NCI-H2029 (cell line): ENCODE measurements around the gene OPCML.

ENCODE experiments used
- DNase-seq: peaks from one replicate; lab custom pipeline; 2025; lab: John Stamatoyannopoulos, UW

The OPCML gene

GRCh38 chr11:133291780-133292179, 240.5 kb downstream of the OPCML start:
- no peak for DNase-seq

- no peak for DNase-seq
Observed at GRCh38 chr11:133285359-133285758, 246.9 kb downstream of the OPCML start.

GRCh38 chr11:133284156-133284555, 248.1 kb downstream of the OPCML start:
- DNase-seq = no peak

- no peak for DNase-seq
Observed at GRCh38 chr11:133277886-133278285, 254.4 kb downstream of the OPCML start.

DNA sequence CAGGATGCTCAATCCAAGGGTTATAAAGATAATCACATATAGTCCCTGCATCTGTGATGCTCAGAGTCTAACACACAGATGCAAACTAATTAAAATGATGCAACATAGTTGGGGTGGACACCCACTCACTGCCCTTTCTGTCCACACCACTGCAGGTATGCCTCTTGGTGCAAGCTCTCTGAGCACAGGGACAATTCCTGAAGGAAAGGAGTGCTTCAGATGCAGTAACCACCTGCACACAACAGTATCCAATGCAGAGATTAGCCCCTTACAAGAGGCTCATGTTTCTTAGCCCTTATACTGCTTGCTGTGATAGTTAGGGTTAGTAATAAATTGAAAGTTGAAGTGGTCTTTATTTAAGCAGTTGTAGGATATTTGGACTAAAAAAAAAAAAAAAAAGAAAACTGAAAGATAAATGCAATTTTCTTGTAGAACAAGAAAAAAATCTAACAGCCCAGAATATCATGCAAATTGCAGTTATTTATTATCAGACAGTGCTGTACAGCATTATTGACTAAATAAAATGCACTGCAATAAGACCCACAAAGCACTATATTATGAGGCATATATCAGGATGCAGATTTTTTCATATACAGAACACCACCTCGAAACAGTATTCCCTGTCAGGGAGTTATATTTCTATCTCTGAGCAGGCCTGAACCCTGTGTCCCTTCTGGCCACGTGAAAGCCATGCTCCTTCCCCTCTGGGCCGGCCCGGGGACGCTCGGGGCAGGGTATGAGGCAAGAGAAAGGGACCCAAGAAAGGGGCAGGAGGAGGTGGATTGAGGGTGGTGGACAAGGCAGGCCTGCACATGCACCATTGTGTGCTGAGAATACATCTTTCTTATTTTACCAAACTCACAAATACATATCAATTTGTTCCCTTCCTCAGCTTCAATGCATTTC, 260.2 kb downstream of the OPCML start:
- DNase-seq = no peak

DNA sequence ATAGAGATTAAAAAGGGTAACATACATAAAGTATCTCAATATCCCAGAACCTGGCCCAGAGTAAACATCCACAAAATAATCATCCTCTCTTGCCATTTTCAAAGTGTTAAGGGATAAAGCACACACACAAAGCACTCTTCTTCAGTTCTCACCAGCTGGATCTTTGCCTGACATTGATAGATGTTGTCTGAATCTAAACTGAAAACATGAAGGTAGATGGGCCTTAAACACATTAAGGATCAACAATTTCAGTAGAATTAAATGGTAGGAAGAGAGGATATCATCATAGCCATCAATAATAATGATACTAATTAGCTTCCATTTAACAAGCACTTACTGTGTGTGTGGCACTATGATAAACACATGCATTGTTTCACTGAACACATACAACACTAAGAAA, 261.1 kb downstream of the OPCML start:
- no peak for DNase-seq

- no peak for DNase-seq
Observed at GRCh38 chr11:133269267-133269666, 263.0 kb downstream of the OPCML start.

- no peak for DNase-seq
Observed at GRCh38 chr11:133266986-133267385, 265.3 kb downstream of the OPCML start.

DNA sequence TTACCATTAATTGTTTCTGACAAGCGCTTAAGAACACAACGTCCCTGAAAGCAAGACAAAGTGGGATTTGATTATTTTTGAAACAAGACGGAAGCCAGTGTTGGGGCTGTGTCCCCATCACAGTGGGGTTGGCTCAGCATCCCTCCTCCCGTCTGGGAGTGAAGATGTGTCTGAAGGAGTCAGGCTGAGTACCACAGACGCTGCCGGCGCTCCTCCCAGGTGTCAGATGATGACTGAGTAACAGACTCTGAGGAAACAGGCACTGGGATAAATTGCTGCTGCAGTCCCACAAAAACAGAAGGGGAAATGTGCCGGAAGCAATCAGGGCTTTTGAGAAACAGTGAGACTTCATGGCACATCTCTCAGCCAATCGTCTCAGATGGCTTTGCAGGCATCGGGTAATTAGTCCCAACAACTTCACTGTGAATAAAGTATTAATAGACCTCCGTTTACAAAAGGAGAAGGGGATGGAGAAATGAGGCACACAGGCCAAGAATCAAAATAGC, 266.7 kb downstream of the OPCML start:
- DNase-seq = no peak

GRCh38 chr11:133263332-133263731, 269.0 kb downstream of the OPCML start:
- no peak for DNase-seq

- DNase-seq = no peak
Observed at GRCh38 chr11:133258751-133259150, 273.6 kb downstream of the OPCML start.

- no peak for DNase-seq
Observed at GRCh38 chr11:133254601-133255000, 277.7 kb downstream of the OPCML start.

DNA sequence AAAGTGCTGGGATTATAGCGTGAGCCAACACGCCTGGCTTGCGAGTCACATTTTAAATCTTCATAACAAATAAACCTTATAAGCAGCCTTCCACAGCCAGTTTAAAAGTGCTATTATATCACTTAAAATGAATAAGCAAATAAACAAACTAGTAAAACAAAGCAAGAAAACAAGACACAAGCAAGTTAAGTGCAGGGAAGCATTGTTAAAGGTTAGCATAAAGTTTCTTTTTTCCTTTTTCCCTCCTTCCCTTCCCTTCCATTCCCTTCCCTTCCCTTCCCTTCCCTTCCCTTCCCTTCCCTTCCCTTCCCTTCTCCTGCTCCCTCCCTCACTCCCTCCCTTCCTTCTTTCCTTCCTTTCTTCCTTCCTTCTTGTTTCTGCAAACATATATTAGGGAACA, 278.7 kb downstream of the OPCML start:
- DNase-seq = no peak

DNA sequence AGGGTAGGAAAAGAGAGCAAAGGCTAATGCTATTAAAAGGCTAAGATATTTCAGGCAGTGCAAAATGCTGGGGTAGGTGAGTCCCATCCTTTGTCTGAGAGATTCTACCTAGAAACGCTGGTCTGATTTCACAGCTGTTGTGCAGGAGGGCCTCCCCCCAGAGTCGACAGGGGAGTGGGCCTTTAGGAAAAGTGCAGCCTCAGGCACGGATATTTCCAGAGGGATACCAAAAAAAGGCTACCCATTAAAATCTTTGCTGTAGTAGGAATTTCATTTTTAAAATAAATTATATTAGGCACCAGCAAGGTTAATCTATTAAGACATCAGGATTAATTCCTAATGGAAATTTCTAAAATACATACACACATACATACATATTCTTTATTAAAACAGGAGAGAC, 280.5 kb downstream of the OPCML start:
- no peak for DNase-seq

DNA sequence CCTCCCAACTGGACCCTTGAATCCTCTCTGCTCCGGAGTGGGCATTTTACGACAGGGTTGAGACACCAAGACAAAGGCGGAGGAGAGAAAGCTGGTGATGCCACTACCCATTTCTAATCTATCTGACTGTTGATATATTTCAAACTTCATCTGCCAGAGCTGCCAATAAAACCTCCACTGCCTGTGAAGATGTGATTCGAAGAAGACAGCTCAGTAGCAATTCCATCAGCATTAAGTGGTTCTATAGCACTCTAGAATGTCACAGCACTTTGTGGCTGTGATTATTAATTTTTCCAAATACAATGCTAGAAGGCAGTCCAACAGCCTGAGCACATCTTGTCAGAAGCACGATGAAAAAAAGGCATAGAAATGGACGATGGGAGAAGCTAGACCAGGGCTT, 282.8 kb downstream of the OPCML start:
- DNase-seq = no peak

DNA sequence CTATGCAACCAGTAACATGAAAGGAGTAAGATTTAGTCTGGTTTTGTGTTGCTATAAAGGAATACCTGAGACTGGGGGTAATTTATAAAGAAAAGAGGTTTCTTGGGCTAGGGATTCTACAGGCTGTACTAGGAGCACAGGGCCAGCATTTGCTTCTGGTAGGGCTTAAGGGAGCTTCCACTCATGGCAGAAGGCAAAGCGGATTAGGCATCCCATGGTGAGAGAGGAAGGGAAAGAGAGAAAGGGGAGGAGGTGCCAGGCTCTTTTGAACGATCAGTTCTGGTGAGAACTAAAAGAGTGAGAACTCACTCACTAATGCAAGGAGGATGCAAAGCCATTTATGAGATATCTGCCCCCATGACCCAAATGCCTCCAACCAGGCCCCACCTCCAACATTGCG, 283.2 kb downstream of the OPCML start:
- DNase-seq = no peak

DNA sequence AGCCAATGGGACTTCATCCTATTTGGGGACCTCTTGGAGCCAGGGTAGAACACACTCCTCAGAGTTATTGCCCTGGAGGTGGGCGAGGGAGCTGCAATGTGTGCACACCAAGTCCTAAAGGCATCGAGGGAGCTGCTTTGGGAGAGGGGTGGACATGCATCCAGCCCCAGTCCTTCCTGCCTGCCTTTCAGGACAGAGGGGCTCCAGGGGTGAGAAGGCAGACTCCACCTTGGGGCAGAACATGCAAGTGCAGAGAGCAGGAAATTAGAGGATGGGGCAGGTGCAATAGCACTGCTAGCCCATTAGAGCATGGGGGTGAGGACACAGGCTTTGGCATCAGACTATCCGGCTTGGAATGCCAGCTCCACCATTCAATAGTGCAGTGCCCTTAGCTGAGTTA, 288.5 kb downstream of the OPCML start:
- DNase-seq = no peak

GRCh38 chr11:133240908-133241655, 291.2 kb downstream of the OPCML start:
- no peak for DNase-seq

DNA sequence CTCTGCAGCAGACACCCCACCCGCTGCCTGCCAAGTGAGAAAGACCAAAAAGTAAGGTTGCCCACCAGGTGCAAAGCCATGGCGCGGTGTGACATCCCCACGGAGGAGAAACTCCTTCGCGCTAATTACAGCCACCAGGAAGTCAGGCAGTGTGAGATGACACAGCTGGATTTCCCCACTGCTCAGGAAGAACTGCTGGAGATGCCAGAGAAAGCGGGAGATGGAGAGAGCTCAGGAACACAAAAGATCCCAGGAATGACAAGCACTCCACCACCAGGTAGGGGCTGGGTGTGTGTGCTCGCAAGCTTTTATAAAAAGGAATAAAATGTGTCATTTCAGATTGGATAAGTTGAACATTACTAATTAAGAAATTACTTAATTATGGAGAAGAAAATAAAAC, 292.7 kb downstream of the OPCML start:
- no peak for DNase-seq

GRCh38 chr11:133238495-133238894, 293.8 kb downstream of the OPCML start:
- no peak for DNase-seq

GRCh38 chr11:133238027-133238426, 294.3 kb downstream of the OPCML start:
- DNase-seq = no peak

DNA sequence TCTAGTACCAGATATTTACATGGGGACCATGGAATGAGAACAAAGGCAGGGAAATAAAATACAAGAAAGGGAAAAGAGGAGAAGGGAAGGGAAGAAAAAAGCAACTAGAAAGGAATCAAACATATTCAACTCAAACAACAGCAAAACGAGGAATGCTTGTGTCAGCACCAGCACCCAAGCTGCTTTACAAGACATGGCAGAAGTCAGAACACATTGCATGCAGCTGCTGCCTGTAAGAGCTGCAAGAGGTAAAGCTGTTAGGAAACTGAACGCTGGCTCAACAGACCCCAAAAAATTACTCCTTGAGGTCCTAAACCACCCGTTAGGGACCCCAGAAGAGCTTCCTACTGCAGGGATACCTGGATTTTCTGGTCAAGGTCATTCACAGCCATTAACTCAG, 296.9 kb downstream of the OPCML start:
- DNase-seq = no peak

DNA sequence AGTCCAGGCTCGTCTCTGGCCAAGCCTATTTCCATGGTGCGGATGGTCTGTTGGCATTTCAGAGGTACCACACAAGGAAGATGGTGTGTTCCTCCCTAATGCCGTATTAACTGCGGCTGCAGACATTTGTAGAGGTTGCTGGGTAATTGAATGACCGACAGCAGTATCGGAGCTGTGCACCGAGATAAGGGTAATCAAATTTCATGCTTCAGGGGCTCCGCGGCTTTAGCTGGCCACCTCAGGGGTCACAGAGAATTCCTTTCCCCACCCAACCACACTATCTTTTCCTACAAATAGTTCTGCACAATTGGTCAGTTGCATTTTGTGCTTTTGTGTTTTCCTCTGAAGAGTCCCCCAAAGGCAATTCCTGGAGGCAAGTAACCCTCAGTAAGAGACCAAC, 297.4 kb downstream of the OPCML start:
- DNase-seq = no peak
